Astrocyte of the cerebellum (primary cell): Measurements from ENCODE around the gene CASKIN2.

Experiments
- DNase-seq: peaks from one replicate; pipeline ENCODE4 v3.0.0-alpha.2; 2011; ENCODE audit warnings: low read depth
- H3K4me3 ChIP-seq: 2 replicates; pipeline ENCODE4 v1.5.1; 2011; ENCODE audit warnings: mild to moderate bottlenecking, low read depth, low read length, moderate library complexity
- in situ Hi-C: cut with HindIII; loops from 2 replicates; pipeline ENCODE4 v1.10.0; 2017; ENCODE audit warnings: low sequenced_read_pairs
- TF ChIP-seq, protein P1 (sequence below): IDR thresholded peaks from 2 replicates; pipeline ENCODE4 v1.5.1; 2012; ENCODE audit warnings: low read length, low read depth, moderate library complexity, mild to moderate bottlenecking; ENCODE audit errors: missing control alignments

CASKIN2 gene

DNA sequence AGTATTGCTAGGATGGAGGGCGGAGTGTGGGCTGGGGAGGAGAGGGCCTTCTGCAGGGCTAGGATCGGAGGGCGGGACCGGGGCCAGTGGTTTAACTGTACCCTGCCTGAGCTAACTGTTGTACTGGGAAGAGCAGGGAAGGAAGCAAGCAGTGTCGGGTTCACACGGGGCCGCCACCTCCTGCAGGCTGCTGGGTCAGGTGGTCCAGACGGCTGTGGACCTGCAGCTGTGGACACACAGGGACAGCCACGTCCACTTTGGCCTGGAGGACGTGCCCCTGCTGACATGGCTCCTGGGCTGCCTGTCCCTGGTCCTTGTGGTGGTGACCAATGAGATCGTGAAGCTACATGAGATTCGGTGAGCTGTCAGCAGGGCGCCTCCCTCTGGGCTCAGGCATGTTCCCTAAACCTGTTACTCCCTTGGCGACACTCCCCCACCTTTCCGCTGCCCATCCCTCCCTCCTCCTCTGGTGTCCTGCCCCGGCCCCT lies 16.6 kb downstream of the CASKIN2 start:
- in situ Hi-C loops = no loop called here
- no peak for DNase-seq

DNA sequence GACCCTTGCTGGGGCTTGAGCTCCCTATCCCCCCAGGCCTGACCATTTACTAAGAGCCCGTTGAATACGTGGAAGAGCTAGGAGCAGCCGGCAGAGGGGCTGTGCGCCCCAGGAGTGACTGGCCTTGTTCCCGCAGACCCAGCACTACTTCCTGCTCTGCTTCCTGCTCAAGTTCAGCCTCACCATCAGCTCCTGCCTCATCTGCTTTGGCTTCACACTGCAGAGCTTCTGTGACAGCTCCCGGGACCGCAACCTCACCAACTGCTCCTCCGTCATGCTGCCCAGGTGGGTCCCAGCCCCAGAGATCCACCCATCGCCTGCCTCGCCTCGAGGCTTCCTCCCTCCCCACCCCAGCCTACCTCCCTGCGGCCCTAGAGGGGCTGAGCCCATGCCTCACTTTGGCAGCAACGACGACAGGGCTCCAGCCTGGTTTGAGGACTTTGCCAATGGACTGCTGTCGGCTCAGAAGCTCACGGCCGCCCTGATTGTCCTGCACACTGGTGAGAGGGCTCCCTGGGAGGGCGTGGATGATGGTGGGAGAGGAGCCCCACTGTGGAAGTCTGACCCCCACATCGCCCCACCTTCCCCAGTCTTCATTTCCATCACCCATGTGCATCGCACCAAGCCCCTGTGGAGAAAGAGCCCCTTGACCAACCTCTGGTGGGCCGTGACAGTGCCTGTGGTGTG lies 17.2 kb downstream of the CASKIN2 start:
- no peak overlapping the region for H3K4me3 ChIP-seq
- in situ Hi-C loops = no loop called here
- DNase-seq = no peak
- TF ChIP-seq, protein P1, sequence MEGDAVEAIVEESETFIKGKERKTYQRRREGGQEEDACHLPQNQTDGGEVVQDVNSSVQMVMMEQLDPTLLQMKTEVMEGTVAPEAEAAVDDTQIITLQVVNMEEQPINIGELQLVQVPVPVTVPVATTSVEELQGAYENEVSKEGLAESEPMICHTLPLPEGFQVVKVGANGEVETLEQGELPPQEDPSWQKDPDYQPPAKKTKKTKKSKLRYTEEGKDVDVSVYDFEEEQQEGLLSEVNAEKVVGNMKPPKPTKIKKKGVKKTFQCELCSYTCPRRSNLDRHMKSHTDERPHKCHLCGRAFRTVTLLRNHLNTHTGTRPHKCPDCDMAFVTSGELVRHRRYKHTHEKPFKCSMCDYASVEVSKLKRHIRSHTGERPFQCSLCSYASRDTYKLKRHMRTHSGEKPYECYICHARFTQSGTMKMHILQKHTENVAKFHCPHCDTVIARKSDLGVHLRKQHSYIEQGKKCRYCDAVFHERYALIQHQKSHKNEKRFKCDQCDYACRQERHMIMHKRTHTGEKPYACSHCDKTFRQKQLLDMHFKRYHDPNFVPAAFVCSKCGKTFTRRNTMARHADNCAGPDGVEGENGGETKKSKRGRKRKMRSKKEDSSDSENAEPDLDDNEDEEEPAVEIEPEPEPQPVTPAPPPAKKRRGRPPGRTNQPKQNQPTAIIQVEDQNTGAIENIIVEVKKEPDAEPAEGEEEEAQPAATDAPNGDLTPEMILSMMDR = no peak

More for the DNA sequence above, 16.6 kb downstream of the CASKIN2 start:
- TF ChIP-seq, protein P1 = no peak
- H3K4me3 ChIP-seq = no peak overlapping the region

DNA sequence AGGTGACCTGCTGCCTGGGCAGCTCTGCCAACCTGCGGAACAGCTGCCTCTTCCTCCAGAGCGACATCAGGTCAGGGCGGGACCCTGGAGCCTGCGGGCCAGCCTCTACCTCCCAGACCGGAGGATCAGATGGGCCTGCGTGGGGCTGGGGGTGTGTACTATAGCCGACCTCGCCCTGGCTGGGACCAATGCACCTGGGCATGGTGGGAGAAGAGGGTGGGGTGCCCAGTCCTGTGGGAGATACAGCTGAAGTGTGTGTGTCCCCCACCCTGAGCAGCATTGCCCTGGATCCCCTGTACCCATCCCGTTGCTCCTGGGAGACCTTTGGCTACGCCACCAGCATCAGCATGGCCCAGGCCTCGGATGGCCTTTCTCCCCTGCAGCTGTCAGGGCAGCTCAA lies 19.3 kb downstream of the CASKIN2 start:
- no peak overlapping the region for H3K4me3 ChIP-seq
- in situ Hi-C loops = no loop called here
- no peak for DNase-seq
- TF ChIP-seq, protein P1 = no peak

DNA sequence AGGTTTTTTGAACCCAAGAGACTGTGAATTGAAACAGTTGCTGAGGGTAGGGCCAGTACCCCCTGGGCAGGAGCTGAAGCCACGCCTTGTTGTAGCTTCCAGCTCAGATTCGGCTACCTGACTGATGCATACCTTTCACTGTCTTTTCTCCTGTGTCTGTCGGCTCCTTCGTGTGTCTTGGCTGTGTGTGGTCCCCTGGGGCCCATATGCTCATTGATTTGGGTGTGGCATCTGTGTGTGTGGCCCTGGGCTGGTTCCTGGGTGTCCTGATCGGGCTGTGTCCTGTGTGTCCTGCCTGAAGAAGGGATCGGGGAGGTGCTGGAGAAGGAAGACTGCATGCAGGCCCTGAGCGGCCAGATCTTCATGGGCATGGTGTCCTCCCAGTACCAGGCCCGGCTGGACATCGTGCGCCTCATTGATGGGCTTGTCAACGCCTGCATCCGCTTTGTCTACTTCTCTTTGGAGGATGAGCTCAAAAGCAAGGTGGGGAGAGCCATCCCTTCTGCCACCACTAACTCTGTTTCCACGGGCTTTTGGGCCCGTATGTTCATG lies 20.9 kb downstream of the CASKIN2 start:
- in situ Hi-C loops = no loop called here
- no peak overlapping the region for H3K4me3 ChIP-seq
- no peak for DNase-seq
- TF ChIP-seq, protein P1 = no peak

DNA sequence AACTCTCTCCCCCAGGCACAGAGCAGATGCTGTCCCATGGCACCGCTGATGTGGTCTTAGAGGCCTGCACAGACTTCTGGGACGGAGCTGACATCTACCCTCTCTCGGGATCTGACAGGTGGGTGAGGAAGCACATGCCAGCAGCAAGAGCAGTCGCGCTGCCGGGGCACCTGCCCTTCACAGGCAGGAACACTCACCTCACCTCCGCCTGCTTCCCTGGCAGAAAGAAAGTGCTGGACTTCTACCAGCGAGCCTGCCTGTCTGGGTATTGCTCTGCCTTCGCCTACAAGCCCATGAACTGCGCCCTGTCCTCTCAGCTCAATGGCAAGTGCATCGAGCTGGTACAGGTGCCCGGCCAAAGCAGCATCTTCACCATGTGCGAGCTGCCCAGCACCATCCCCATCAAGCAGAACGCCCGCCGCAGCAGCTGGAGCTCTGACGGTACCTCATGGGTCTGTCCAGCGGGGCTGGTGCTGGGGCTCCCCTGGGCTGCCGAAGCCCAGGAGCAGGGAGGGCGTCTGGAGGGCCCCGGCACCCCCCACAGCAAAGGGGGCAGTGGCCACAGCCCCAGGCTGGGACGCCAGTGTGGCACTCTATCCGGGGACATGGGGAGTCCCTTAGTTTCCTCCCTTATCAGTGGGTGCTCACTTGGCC lies 21.7 kb downstream of the CASKIN2 start:
- DNase-seq = no peak
- TF ChIP-seq, protein P1 = no peak
- H3K4me3 ChIP-seq = no peak overlapping the region
- in situ Hi-C loops = no loop called here

DNA sequence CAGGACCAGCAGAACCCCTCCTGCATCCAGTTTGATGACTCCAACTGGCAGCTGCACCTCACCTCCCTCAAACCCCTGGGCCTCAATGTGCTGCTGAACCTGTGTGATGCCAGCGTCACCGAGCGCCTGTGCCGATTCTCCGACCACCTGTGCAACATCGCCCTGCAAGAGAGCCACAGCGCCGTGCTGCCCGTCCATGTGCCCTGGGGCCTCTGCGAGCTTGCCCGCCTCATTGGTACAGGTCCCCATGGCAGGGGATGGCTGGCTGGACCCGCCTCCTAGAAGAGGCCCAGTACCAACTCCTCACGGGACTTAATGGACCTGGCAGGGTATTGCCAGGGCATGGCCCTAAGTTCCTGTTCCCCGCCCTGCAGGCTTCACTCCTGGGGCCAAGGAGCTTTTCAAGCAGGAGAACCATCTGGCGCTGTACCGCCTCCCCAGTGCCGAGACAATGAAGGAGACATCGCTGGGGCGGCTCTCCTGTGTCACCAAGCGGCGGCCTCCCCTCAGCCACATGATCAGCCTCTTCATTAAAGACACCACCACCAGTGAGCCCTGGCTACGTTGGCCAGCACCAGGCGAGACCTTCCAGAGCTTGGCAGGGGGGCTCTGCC lies 22.7 kb downstream of the CASKIN2 start:
- TF ChIP-seq, protein P1 = no peak
- in situ Hi-C loops = no loop called here
- no peak for DNase-seq
- no peak overlapping the region for H3K4me3 ChIP-seq
